Measurements from ENCODE around the gene RUSF1. TPM values are rescaled to one million over a fixed set of nuclear protein-coding genes. Genes with fewer than 3 reads are reported as not detected.

The RUSF1 gene
- total RNA-seq, 1 experiment from 2014 or later, result 30.5 TPM

- TF ChIP-seq CTCF (IDR thresholded peaks at IDR 0.05; ENCODE audit: insufficient read depth in 1 of 2, low read depth in 1 of 2, low read length in 1 of 2, severe bottlenecking in 1 of 2, unreplicated experiment in 1 of 2), result peak; percentile 28 to 63
- H3K36me3 Mint-ChIP-seq (ENCODE audit: insufficient read depth, unreplicated experiment), result peaks cover 37% of the 10 kb centered on the region
Measured at GRCh38 chr16:31460582-31461002, 47.6 kb downstream of the RUSF1 start.

DNA sequence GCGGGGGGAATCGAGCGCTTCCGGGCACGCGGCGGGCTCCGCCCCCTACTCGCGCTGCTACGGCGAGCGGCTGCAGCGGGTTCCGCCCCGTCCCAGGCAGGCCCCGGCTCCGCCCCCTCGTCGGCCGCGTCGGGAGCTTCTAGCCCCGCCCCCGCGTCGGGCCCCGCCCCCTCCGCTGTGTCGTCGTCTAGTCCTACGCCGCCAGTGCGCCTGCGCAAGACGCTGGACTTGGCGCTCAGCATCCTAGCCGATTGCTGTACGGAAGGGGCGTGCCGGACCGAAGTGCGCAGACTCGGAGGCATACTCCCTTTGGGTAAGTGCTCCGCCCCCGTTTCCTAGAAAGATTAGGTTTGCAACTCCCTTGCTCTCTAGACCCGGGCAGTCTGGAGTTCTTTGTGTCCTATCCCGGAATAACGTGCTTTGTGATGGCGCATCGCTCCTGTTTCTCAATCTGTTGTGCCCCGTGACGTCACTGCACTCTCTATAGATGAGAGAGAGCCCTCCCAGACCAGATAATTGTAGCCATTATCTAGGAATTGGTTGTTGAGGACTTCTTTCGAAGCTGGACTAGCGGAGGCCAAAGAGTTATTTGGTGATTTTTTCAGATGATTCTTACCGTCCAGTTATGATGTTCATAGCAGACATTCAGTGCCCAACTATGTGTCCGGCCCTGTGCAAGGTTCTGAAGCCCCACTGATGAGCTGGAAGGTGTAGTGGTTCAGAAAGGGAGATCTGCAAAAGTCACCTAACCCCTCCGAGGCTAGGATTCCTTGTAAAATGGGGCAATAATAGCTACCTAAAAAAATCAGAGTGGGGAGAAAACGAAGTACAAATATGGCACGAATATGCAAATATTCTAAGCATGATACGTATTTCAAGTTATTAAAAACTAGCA lies 48.3 kb downstream of the RUSF1 start:
- H3K4me3 ChIP-seq (ENCODE audit: low read depth, low read length), result peak overlapping the region; percentile 78
- TF ChIP-seq CTCF (IDR thresholded peaks at IDR 0.05; ENCODE audit: insufficient read depth in 1 of 2, low read depth in 1 of 2, low read length in 1 of 2, severe bottlenecking in 1 of 2, unreplicated experiment in 1 of 2), result no peak
- intact Hi-C loops (cut with micrococcal nuclease; ENCODE audit: unreplicated experiment), result loop anchor here (1.0 to 10.0 kb wide), 6 partner anchors 17 to 415 kb away; partner anchors contain the start of genes PRSS8, ZNF267, ZNF646 and ZNF668
- Mint-ChIP-seq H3K9me3 (ENCODE audit: unreplicated experiment) (no peaks in the 10 kb centered on the region), H3K36me3 (ENCODE audit: insufficient read depth, unreplicated experiment) (peaks cover 30% of the 10 kb centered on the region), H3K27ac (ENCODE audit: unreplicated experiment) (peak overlapping the region; percentile 85), H3K27me3 (ENCODE audit: insufficient read depth, unreplicated experiment) (no peaks in the 10 kb centered on the region), H3K4me1 (ENCODE audit: low read depth, unreplicated experiment) (peaks cover 6% of the 10 kb centered on the region), H3K4me3 (ENCODE audit: unreplicated experiment) (peak overlapping the region; percentile 79)
- H3K36me3 ChIP-seq (ENCODE audit: control insufficient read depth, insufficient read depth, low read length), result peaks cover 1% of the 10 kb centered on the region; the same call in 1 of the 2 replicates
- no peaks in the 10 kb centered on the region for H3K9me3 ChIP-seq
- peak; percentile 99 for DNase-seq
- BruUV-seq (replicated peaks), result no TSS peak
- H3K4me1 ChIP-seq, result peaks cover 13% of the 10 kb centered on the region; the same call in 1 of the 2 replicates
- no peaks in the 10 kb centered on the region for H3K27me3 ChIP-seq (replicated peaks; ENCODE audit: control insufficient read depth, insufficient read depth, low read length)
- ChIA-PET POLR2A (interaction anchor here (0.6 to 3.5 kb wide), 9 partner anchors 12 to 414 kb away, joined by 3 to 30 read pairs (median 9); partner anchors contain the start of genes FUS, KAT8, RUSF1 and TGFB1I1), CTCF (interaction anchor here (0.7 to 4.3 kb wide), 9 partner anchors 8 to 506 kb away, joined by 3 to 33 read pairs (median 3); partner anchors contain the start of gene ZNF843)

More at GRCh38 chr16:31460582-31461002, 47.6 kb downstream of the RUSF1 start:
- BruUV-seq (replicated peaks), result TSS peak; percentile 58
- no peaks in the 10 kb centered on the region for H3K9me3 Mint-ChIP-seq (ENCODE audit: unreplicated experiment)
- intact Hi-C loops (cut with micrococcal nuclease; ENCODE audit: unreplicated experiment), result no loop called here
- H3K4me1 Mint-ChIP-seq (ENCODE audit: low read depth, unreplicated experiment), result peaks cover 6% of the 10 kb centered on the region
- DNase-seq, result no peak
- Histone ChIP-seq H3K9me3 (no peaks in the 10 kb centered on the region), H3K4me1 (peaks cover 13% of the 10 kb centered on the region; the same call in 1 of the 2 replicates), H3K4me3 (ENCODE audit: low read depth, low read length) (peak overlapping the region; percentile 50), H3K27me3 (replicated peaks; ENCODE audit: control insufficient read depth, insufficient read depth, low read length) (no peaks in the 10 kb centered on the region), H3K36me3 (ENCODE audit: control insufficient read depth, insufficient read depth, low read length) (peaks cover 1% of the 10 kb centered on the region; the same call in 1 of the 2 replicates)
- peak overlapping the region; percentile 79 for H3K4me3 Mint-ChIP-seq (ENCODE audit: unreplicated experiment)
- no peaks in the 10 kb centered on the region for H3K27me3 Mint-ChIP-seq (ENCODE audit: insufficient read depth, unreplicated experiment)
- POLR2A ChIA-PET, result interaction anchor here (2.0 to 3.5 kb wide), 3 partner anchors 17 to 343 kb away, joined by 9 to 30 read pairs (median 12); partner anchors contain the start of gene KAT8
- peak overlapping the region; percentile 85 for H3K27ac Mint-ChIP-seq (ENCODE audit: unreplicated experiment)
- CTCF ChIA-PET, result interaction anchor here (0.7 to 4.3 kb wide), 6 partner anchors 9 to 506 kb away, joined by 3 to 33 read pairs (median 4); partner anchors contain the start of gene ZNF843
